ENCODE data around the gene DRGX.
A peak's percentile ranks its signal among the peaks of the same experiment; 100 is the strongest.

The DRGX gene

GRCh38 chr10:49395741-49396665 lies at the start of gene DRGX:
Gene DRGX, minus strand, starts transcription at chr10:49396089. Its CDS starts 649 bp downstream, at chr10:49395440.
- Mint-ChIP-seq H3K4me3 (peak within 1 kb of the TSS; percentile 30), H3K36me3 (ENCODE audit: low read depth) (no peaks in the 10 kb centered on the region), H3K4me1 (ENCODE audit: low read depth) (peaks cover 31% of the 10 kb centered on the region), H3K27ac (no peak within 1 kb of the TSS), H3K9me3 (no peaks in the 10 kb centered on the region), H3K27me3 (peaks cover 91% of the 10 kb centered on the region)
- intact Hi-C loops (cut with micrococcal nuclease) = loop anchor here (5.0 kb wide), 1 partner anchor 34 kb away; no protein-coding TSS in a partner anchor

- Mint-ChIP-seq H3K4me1 (ENCODE audit: low read depth) (peaks cover 11% of the 10 kb centered on the region), H3K9me3 (peaks cover 14% of the 10 kb centered on the region)
Measured at GRCh38 chr10:49444349-49444748, 48.5 kb upstream of the DRGX start.

GRCh38 chr10:49442863-49443262 lies 47.0 kb upstream of the DRGX start:
- intact Hi-C loops (cut with micrococcal nuclease) = no loop called here
- no peak overlapping the region for H3K27ac Mint-ChIP-seq
- H3K27me3 Mint-ChIP-seq = peaks cover 15% of the 10 kb centered on the region

More at GRCh38 chr10:49444349-49444748, 48.5 kb upstream of the DRGX start:
- Mint-ChIP-seq H3K27ac (no peak overlapping the region), H3K36me3 (ENCODE audit: low read depth) (no peaks in the 10 kb centered on the region), H3K27me3 (peaks cover 15% of the 10 kb centered on the region), H3K4me3 (no peak overlapping the region)
- intact Hi-C loops (cut with micrococcal nuclease) = no loop called here

GRCh38 chr10:49441488-49442476 lies 45.9 kb upstream of the DRGX start:
- no peak overlapping the region for H3K27ac Mint-ChIP-seq
- H3K27me3 Mint-ChIP-seq = peaks cover 15% of the 10 kb centered on the region
- peaks cover 11% of the 10 kb centered on the region for H3K4me1 Mint-ChIP-seq (ENCODE audit: low read depth)
- no peaks in the 10 kb centered on the region for H3K36me3 Mint-ChIP-seq (ENCODE audit: low read depth)
- intact Hi-C loops (cut with micrococcal nuclease) = no loop called here
- H3K4me3 Mint-ChIP-seq = peak overlapping the region; percentile 62
- no peaks in the 10 kb centered on the region for H3K9me3 Mint-ChIP-seq

More at GRCh38 chr10:49442863-49443262, 47.0 kb upstream of the DRGX start:
- no peaks in the 10 kb centered on the region for H3K36me3 Mint-ChIP-seq (ENCODE audit: low read depth)
- H3K4me1 Mint-ChIP-seq (ENCODE audit: low read depth) = peaks cover 11% of the 10 kb centered on the region
- no peaks in the 10 kb centered on the region for H3K9me3 Mint-ChIP-seq
- H3K4me3 Mint-ChIP-seq = no peak overlapping the region

- peaks cover 3% of the 10 kb centered on the region for H3K27me3 Mint-ChIP-seq
- H3K4me3 Mint-ChIP-seq = no peak overlapping the region
- no peaks in the 10 kb centered on the region for H3K4me1 Mint-ChIP-seq (ENCODE audit: low read depth)
- H3K27ac Mint-ChIP-seq = no peak overlapping the region
- no peaks in the 10 kb centered on the region for H3K9me3 Mint-ChIP-seq
- intact Hi-C loops (cut with micrococcal nuclease) = no loop called here
- no peaks in the 10 kb centered on the region for H3K36me3 Mint-ChIP-seq (ENCODE audit: low read depth)
Measured at GRCh38 chr10:49435225-49435624, 39.3 kb upstream of the DRGX start.

- H3K27ac Mint-ChIP-seq = no peak overlapping the region
- intact Hi-C loops (cut with micrococcal nuclease) = no loop called here
- no peak overlapping the region for H3K4me3 Mint-ChIP-seq
- H3K4me1 Mint-ChIP-seq (ENCODE audit: low read depth) = no peaks in the 10 kb centered on the region
- H3K9me3 Mint-ChIP-seq = no peaks in the 10 kb centered on the region
- H3K36me3 Mint-ChIP-seq (ENCODE audit: low read depth) = no peaks in the 10 kb centered on the region
- H3K27me3 Mint-ChIP-seq = peaks cover 3% of the 10 kb centered on the region
Measured at GRCh38 chr10:49433069-49433468, 37.2 kb upstream of the DRGX start.

- peaks cover 3% of the 10 kb centered on the region for H3K27me3 Mint-ChIP-seq
- intact Hi-C loops (cut with micrococcal nuclease) = no loop called here
- H3K9me3 Mint-ChIP-seq = peaks cover under 1% of the 10 kb centered on the region
- H3K27ac Mint-ChIP-seq = no peak overlapping the region
- H3K36me3 Mint-ChIP-seq (ENCODE audit: low read depth) = no peaks in the 10 kb centered on the region
- H3K4me3 Mint-ChIP-seq = no peak overlapping the region
- no peaks in the 10 kb centered on the region for H3K4me1 Mint-ChIP-seq (ENCODE audit: low read depth)
Measured at GRCh38 chr10:49431426-49431825, 35.5 kb upstream of the DRGX start.

- H3K36me3 Mint-ChIP-seq (ENCODE audit: low read depth) = no peaks in the 10 kb centered on the region
- no peaks in the 10 kb centered on the region for H3K4me1 Mint-ChIP-seq (ENCODE audit: low read depth)
- H3K27me3 Mint-ChIP-seq = peaks cover 2% of the 10 kb centered on the region
- no peak overlapping the region for H3K4me3 Mint-ChIP-seq
- H3K27ac Mint-ChIP-seq = no peak overlapping the region
- peaks cover 21% of the 10 kb centered on the region for H3K9me3 Mint-ChIP-seq
- intact Hi-C loops (cut with micrococcal nuclease) = no loop called here
Measured at GRCh38 chr10:49429458-49429857, 33.6 kb upstream of the DRGX start.

- H3K9me3 Mint-ChIP-seq = peaks cover 27% of the 10 kb centered on the region
- H3K4me1 Mint-ChIP-seq (ENCODE audit: low read depth) = no peaks in the 10 kb centered on the region
- H3K36me3 Mint-ChIP-seq (ENCODE audit: low read depth) = no peaks in the 10 kb centered on the region
- H3K4me3 Mint-ChIP-seq = no peak overlapping the region
- intact Hi-C loops (cut with micrococcal nuclease) = no loop called here
- H3K27ac Mint-ChIP-seq = no peak overlapping the region
- peaks cover 5% of the 10 kb centered on the region for H3K27me3 Mint-ChIP-seq
Measured at GRCh38 chr10:49426490-49427360, 30.8 kb upstream of the DRGX start.

GRCh38 chr10:49419005-49419404 lies 23.1 kb upstream of the DRGX start:
- H3K36me3 Mint-ChIP-seq (ENCODE audit: low read depth) = no peaks in the 10 kb centered on the region
- peaks cover 4% of the 10 kb centered on the region for H3K4me1 Mint-ChIP-seq (ENCODE audit: low read depth)
- intact Hi-C loops (cut with micrococcal nuclease) = no loop called here
- no peak overlapping the region for H3K4me3 Mint-ChIP-seq
- peaks cover 2% of the 10 kb centered on the region for H3K9me3 Mint-ChIP-seq
- peak overlapping the region; percentile 12 for H3K27ac Mint-ChIP-seq
- peaks cover 15% of the 10 kb centered on the region for H3K27me3 Mint-ChIP-seq

GRCh38 chr10:49418328-49418727 lies 22.4 kb upstream of the DRGX start:
- no peak overlapping the region for H3K4me3 Mint-ChIP-seq

GRCh38 chr10:49418053-49418326 lies 22.1 kb upstream of the DRGX start:
- Mint-ChIP-seq H3K9me3 (no peaks in the 10 kb centered on the region), H3K4me1 (ENCODE audit: low read depth) (peaks cover 4% of the 10 kb centered on the region), H3K4me3 (no peak overlapping the region), H3K36me3 (ENCODE audit: low read depth) (no peaks in the 10 kb centered on the region), H3K27me3 (peaks cover 15% of the 10 kb centered on the region), H3K27ac (no peak overlapping the region)
- intact Hi-C loops (cut with micrococcal nuclease) = no loop called here

More at GRCh38 chr10:49418328-49418727, 22.4 kb upstream of the DRGX start:
- no peaks in the 10 kb centered on the region for H3K36me3 Mint-ChIP-seq (ENCODE audit: low read depth)
- H3K4me1 Mint-ChIP-seq (ENCODE audit: low read depth) = peaks cover 4% of the 10 kb centered on the region
- no peak overlapping the region for H3K27ac Mint-ChIP-seq
- intact Hi-C loops (cut with micrococcal nuclease) = no loop called here
- no peaks in the 10 kb centered on the region for H3K9me3 Mint-ChIP-seq
- peaks cover 15% of the 10 kb centered on the region for H3K27me3 Mint-ChIP-seq

GRCh38 chr10:49417311-49418052 lies 21.6 kb upstream of the DRGX start:
- H3K36me3 Mint-ChIP-seq (ENCODE audit: low read depth) = no peaks in the 10 kb centered on the region
- H3K9me3 Mint-ChIP-seq = no peaks in the 10 kb centered on the region
- peaks cover 4% of the 10 kb centered on the region for H3K4me1 Mint-ChIP-seq (ENCODE audit: low read depth)
- H3K4me3 Mint-ChIP-seq = no peak overlapping the region
- peaks cover 19% of the 10 kb centered on the region for H3K27me3 Mint-ChIP-seq
- H3K27ac Mint-ChIP-seq = no peak overlapping the region
- intact Hi-C loops (cut with micrococcal nuclease) = no loop called here

Data from dendritic cell treated with granulocyte-macrophage colony-stimulating factor and Interleukin-4, amounts not matched to agents 40 ng/mL and 50 ng/mL, for 4 days (primary cell).